ENCODE results near the gene NHP2.

GRCh38 chr5:178196986-178197385 is 43.3 kb upstream of the NHP2 start:
- TF ChIP-seq CTCF (IDR thresholded peaks at IDR 0.05) (peak; percentile 75), ZFX (IDR thresholded peaks at IDR 0.05; ENCODE audit: borderline replicate concordance) (no peak)

Data from 22Rv1 (cell line).